Left colon (tissue), 2 donors: ENCODE data around the gene ALB. TPM values are rescaled to one million over a fixed set of nuclear protein-coding genes. Genes with fewer than 3 reads are reported as not detected.
A peak's percentile ranks its signal among the peaks of the same experiment; 100 is the strongest.

ENCODE experiments used
- ATAC-seq: fragments of 200-7000 bp; cut with Tn5 transposase; one replicate; pipeline ENCODE4 v1.9.1; 2020; ENCODE audit warnings: mild to moderate bottlenecking, moderate library complexity
- DNase-seq, 2 donors: peaks; one replicate each; pipeline ENCODE4 v3.0.0-alpha.2; 2020
- intact Hi-C, 2 donors: fragments of 100-400 bp; cut with DNase I in 1 of 2; cut with micrococcal nuclease in 1 of 2; formaldehyde crosslinking; loops; one replicate each; pipeline versions ENCODE4 v1.11.2 to v1.14.0; 2022; cut with DNase I, micrococcal nuclease
- total RNA-seq, 2 donors: library from RNA; stranded (reverse); fragmentation: NEBNext Ultra II Directional; extraction: Animal tissue kit (Norgen Biotek cat#: 25700); gene quantifications; one replicate each; pipeline ENCODE4 v1.2.1, GENCODE V29; 2021
- donor health status: DM: no; HTN: no; CAD: no.
- donor health status: DM: yes; HTN: yes; CAD: no.

The ALB gene
- total RNA-seq, 2 donors from 2014 or later = not detected

DNA sequence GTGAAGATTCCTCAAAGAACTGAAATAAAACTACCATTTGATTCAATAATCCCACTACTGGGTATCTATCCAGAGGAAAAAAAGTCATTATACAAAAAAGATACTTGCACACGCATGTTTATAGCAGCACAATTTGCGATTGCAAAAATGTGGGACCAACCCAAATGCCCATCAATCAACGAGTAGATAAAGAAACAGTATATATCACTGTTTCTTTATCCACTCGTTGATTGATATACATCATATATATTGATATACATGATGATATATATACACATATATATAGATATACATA, 18.3 kb downstream of the ALB start:
- ATAC-seq = no peak
- intact Hi-C loops = no loop called here
- no peak for DNase-seq

DNA sequence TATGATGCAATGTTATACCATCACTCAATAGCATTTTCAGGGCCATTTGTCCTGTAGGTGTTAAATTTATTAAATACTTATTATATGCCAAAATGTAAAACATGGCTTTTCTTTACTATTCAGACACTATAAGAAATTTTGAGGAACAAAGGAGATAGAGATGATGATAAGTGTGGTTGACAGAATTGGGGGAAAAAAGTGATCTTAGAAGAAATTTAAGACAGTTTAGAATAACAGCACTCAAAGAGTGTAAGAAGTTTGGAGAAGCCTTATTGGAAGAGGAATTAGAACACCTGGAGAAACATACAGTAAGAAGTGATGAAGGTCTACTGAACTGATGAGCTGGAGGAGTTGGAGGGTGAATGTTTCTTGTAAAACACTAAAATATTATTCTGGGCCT, 19.1 kb downstream of the ALB start:
- DNase-seq (no peak), ATAC-seq (no peak)
- intact Hi-C loops = no loop called here

DNA sequence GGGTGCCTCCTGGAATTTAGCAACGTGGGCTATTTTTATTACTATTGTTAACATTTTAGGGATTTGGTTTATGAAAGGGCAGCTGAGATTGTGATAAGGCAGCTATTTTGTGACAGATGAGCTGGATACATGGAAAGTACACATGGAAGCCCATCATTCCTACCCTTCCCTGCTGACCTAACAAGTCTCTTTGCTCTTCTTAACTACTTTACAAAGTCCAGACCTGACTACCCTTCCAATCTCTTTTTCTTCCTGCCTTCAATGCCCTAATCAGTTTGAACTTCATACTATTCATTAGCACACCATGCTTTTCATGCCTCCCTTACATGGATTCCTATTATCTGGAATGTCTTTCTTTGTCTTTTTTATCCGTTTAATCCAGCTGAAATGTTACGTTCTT, 22.6 kb downstream of the ALB start:
- ATAC-seq (no peak), DNase-seq (no peak)
- intact Hi-C loops = no loop called here

DNA sequence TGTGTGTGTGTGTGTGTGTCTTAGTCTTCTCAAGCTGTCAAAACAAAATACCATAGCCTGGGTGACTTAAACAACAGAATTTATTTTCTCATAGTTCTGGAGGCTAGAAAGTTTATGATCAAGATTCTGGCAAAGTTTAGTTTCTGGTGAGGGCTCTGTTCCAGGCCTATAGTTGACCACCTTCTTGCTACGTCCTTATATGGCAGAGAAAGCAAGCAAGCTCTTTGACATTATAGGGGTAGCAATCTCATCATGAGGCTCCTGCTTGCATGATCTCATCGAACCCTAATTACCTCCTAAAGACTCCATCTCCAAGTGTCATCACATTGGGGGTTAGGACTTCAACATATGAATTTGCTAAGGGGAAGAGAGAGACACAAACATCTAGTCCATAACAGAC, 25.0 kb downstream of the ALB start:
- DNase-seq (no peak), ATAC-seq (no peak)
- intact Hi-C loops = no loop called here

DNA sequence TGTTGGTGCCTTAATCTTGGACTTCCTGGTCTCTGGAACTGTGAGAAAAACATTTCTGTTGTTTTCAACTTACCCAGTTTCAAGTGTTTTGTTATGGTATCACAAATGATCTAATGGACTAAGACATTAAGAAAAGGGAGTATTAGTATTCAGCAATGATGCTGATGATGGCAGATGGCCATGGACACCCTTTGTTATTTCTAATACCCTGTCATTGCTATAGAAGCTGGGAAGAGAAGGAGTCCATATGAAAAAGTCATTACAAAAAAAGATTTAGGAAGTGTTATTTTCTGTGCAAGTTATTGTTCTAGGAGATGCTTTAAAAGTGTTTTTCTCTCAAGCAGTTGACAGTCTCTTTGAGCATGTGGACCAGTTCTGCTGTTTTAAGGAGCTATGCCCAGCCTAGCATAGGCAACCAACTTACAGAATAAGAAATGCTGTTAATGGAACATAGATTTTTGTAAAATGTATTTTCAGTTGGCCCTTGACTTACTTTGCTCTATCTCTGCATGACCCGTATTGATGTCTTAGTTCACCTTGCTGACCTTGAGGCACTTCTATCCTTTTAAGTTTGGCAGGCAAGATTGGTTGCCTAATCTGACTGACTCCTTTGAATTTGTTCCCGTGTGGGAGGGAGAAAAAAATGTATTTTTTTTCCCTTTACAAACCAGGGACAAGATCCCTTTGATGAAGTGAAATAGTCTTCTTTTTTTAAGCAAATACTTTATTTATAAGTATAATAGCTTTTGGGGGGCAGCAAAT, 25.9 kb downstream of the ALB start:
- DNase-seq (no peak), ATAC-seq (no peak)
- intact Hi-C loops = no loop called here

DNA sequence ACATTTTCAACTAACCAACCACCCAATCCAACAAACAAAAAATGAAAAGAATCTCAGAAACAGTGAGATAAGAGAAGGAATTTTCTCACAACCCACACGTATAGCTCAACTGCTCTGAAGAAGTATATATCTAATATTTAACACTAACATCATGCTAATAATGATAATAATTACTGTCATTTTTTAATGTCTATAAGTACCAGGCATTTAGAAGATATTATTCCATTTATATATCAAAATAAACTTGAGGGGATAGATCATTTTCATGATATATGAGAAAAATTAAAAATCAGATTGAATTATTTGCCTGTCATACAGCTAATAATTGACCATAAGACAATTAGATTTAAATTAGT, 27.7 kb downstream of the ALB start:
- intact Hi-C loops = no loop called here
- no peak for ATAC-seq
- DNase-seq = no peak

DNA sequence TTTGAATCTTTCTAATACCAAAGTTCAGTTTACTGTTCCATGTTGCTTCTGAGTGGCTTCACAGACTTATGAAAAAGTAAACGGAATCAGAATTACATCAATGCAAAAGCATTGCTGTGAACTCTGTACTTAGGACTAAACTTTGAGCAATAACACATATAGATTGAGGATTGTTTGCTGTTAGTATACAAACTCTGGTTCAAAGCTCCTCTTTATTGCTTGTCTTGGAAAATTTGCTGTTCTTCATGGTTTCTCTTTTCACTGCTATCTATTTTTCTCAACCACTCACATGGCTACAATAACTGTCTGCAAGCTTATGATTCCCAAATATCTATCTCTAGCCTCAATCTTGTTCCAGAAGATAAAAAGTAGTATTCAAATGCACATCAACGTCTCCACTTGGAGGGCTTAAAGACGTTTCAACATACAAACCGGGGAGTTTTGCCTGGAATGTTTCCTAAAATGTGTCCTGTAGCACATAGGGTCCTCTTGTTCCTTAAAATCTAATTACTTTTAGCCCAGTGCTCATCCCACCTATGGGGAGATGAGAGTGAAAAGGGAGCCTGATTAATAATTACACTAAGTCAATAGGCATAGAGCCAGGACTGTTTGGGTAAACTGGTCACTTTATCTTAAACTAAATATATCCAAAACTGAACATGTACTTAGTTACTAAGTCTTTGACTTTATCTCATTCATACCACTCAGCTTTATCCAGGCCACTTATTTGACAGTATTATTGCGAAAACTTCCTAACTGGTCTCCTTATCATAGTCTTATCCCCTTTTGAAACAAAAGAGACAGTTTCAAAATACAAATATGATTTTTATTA, 28.3 kb downstream of the ALB start:
- intact Hi-C loops = no loop called here
- peak; percentile 89 for ATAC-seq
- DNase-seq = no peak

DNA sequence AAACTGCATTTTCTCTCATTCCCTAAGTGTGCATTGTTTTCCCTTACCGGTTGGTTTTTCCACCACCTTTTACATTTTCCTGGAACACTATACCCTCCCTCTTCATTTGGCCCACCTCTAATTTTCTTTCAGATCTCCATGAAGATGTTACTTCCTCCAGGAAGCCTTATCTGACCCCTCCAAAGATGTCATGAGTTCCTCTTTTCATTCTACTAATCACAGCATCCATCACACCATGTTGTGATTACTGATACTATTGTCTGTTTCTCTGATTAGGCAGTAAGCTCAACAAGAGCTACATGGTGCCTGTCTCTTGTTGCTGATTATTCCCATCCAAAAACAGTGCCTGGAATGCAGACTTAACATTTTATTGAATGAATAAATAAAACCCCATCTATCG, 29.1 kb downstream of the ALB start:
- intact Hi-C loops = no loop called here
- DNase-seq = no peak
- no peak for ATAC-seq

DNA sequence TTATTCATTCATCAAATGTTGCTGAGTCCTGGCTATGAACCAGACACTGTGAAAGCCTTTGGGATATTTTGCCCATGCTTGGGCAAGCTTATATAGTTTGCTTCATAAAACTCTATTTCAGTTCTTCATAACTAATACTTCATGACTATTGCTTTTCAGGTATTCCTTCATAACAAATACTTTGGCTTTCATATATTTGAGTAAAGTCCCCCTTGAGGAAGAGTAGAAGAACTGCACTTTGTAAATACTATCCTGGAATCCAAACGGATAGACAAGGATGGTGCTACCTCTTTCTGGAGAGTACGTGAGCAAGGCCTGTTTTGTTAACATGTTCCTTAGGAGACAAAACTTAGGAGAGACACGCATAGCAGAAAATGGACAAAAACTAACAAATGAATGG, 30.2 kb downstream of the ALB start:
- ATAC-seq (no peak), DNase-seq (no peak)
- intact Hi-C loops = no loop called here

DNA sequence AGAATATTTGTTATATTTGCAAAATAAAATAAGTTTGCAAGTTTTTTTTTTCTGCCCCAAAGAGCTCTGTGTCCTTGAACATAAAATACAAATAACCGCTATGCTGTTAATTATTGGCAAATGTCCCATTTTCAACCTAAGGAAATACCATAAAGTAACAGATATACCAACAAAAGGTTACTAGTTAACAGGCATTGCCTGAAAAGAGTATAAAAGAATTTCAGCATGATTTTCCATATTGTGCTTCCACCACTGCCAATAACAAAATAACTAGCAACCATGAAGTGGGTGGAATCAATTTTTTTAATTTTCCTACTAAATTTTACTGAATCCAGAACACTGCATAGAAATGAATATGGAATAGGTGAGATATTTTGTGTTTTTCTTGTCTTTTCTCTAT, 31.9 kb downstream of the ALB start, which contains the start of gene AFP:
TSS of gene AFP (plus strand) at position 238 of the 400 bp plus-strand sequence. CDS start at position 280, 42 bp downstream.
- ATAC-seq (no peak), DNase-seq (no peak)
- intact Hi-C loops = no loop called here

DNA sequence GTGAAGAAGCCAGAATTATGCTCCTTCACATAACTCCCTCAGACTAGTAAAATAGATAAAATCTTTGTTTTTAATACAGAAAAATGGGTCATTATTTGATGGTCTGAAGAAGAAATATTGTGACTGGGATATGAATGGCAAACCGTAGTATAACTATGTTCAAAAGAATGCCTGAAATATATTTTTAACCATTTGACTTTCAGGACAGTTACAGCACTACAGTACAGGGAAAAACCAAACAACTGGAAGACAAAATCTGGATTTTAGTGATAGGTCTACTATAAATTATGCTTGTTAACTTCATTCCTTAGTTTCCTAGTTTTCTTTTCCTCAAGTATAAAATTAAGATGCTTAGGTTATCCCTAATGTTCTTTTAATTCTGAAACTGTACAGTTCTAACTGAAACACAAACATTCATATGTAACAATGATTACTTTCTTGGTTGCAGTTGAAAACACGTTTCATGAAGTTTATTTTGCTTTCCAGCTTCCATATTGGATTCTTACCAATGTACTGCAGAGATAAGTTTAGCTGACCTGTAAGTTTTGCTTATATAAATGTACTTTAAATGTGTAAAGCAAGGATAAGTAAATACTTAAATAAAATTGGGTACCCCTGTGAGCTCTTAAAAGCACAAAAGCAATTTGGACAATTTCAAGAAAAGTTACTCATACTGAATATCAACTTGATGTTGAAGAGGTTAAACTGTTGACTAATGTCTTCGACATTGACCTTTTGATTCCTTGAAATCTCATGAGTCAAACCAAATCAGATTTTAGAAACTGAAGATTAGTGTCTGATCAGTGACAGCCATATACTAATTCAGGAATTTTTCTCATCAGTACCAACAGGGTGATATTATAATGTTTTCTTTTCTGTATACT, 32.8 kb downstream of the ALB start:
- ATAC-seq (no peak), DNase-seq (no peak)
- intact Hi-C loops = no loop called here

DNA sequence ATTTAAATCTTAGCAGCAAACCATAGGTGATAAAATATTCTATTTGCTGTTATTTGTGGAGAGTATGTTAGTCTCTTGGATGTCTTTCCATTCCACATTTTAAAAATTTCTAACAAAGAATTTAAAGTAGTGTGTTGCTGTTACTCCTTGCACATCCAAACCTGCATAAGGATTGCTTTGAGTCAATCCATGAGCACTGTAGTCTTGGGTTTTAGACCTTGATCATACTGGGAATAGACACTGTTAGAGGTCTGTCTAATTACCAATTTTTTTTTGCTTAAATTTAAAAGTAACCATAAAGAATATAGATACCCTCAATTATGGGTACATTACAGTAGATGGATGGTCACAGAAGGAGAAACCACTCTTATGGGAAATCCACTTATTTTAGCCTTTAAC, 33.5 kb downstream of the ALB start:
- DNase-seq (no peak), ATAC-seq (no peak)
- intact Hi-C loops = no loop called here

DNA sequence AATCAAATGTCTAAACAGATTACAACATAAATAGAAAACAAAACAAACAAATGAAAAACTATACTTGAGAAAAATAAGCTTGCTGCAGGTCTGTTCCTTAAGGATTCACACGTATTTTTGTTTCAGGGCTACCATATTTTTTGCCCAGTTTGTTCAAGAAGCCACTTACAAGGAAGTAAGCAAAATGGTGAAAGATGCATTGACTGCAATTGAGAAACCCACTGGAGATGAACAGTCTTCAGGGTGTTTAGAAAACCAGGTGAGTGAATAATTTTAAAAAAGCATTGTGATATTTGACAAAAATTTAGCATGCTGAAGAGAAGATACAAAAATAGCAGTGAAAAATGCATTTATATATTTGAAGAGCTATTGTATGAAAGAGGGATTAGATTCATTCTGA, 34.0 kb downstream of the ALB start:
- intact Hi-C loops = no loop called here
- DNase-seq = no peak

DNA sequence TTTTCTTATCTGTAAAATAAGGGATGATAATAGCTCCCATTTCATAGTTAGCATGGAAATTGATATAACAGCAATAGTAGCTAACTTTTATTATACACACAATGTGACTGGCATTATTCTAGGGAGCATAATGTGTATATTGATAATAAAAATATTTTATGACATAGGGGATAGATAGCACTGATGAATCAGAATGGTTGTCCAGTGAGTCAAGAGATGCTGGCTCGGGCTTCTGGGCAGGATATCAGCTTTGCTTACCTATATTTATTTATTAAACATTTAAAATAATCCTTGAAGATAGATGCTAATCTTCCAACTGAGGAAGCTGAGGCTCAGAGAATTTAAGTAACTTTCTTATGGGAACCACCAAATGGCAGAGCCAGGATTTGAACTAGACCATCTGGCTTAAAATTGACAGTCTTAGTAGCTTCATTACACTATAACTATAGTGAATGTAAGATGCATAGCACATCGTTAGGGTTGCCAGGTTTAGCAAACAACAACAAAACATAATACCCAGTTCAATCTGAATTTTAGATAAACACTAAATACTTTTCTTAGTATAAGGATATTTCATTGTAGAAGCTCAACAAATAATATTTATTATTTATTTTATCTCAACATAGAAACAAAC, 34.6 kb downstream of the ALB start:
- no peak for ATAC-seq
- no peak for DNase-seq
- intact Hi-C loops = no loop called here

More for the DNA sequence above, 34.0 kb downstream of the ALB start:
- no peak for ATAC-seq

DNA sequence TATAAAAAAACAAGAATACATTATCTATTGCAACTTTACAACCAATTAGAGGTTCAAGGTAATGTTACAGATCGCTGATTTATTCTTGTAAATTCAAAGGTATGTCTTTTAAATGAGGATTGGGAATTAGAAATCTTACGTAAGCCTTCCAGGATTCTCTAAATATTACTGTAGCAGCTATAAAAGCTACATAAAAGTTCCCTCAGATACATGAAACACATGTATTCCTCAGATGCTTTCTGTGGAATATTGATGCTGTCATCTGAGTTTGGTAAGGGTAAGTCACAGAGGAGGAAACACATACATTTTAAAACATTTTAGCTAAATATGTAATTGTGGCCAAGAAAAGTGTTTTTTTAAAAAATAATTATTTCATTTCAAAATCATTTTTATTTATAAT, 35.4 kb downstream of the ALB start:
- intact Hi-C loops = no loop called here
- ATAC-seq (no peak), DNase-seq (no peak)

DNA sequence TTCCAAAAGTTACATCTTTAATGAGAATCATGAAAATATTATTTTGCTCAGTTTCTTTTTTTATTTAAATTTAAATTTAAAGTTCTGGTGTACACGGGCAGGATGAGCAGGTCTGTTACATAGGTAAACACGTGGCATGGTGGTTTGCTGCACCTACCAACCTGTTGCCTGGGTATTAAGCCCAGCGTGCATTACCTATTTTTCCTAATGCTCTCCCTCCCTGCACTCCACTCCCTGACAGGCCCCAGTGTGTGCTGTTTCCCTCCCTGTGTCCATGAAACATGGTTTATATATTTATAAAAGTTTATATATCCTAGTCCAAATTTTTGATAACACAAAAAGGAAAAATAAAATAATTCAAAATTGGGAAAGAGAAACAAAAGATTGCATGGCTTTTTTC, 35.9 kb downstream of the ALB start:
- DNase-seq = no peak
- ATAC-seq = no peak
- intact Hi-C loops = no loop called here

DNA sequence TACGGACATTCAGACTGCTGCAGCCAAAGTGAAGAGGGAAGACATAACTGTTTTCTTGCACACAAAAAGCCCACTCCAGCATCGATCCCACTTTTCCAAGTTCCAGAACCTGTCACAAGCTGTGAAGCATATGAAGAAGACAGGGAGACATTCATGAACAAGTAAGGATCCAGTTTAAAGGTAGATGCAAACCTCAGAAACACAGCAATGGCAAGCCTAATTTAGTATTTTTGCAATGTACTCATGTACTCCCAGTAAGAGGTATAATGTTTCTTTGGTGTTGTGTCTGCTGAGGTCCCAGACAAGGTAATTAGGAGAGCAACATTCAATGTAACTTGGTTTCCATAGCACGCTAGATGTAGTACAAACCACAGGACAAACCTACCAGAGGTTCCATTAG, 36.6 kb downstream of the ALB start:
- intact Hi-C loops = no loop called here
- no peak for ATAC-seq

DNA sequence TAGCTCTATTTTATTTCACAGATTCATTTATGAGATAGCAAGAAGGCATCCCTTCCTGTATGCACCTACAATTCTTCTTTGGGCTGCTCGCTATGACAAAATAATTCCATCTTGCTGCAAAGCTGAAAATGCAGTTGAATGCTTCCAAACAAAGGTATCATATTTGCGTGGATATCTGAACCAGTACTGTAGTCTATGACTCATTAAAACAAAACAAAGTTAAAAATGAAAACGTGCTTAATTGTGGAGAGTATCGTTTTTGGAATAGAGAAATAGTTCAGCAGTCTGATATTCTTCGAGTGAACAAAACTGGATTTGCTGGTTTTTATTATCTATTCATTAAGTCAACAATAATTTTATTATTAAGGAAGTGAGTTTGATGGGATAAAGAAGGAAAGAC, 38.2 kb downstream of the ALB start:
- DNase-seq = no peak
- ATAC-seq = no peak

More for the DNA sequence above, 36.6 kb downstream of the ALB start:
- DNase-seq = no peak

DNA sequence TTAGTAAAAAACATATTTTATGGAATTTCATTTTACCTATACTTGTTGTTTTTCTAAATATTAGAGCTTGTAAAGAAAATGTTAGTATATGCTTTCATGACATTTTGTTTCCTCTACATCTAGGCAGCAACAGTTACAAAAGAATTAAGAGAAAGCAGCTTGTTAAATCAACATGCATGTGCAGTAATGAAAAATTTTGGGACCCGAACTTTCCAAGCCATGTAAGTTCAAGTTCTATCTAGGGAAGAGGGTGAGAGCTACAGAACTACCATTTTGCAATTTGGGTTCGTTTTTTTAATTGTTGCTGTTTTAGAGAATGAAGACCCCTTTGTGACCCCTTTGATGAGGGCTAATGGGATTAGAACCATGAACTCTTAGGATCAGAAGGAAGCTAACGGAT, 39.1 kb downstream of the ALB start:
- intact Hi-C loops = no loop called here
- no peak for ATAC-seq
- DNase-seq = no peak

More for the DNA sequence above, 38.2 kb downstream of the ALB start:
- intact Hi-C loops = no loop called here
